Panc1 (cell line): ENCODE results near the gene TMEM242. TPM values are rescaled to one million over a fixed set of nuclear protein-coding genes. Genes with fewer than 3 reads are reported as not detected.

Experiments used
- ATAC-seq: fragments of 200-7000 bp; cut with Tn5 transposase; 2 replicates; pipeline ENCODE4 v1.9.1; 2020; ENCODE audit warnings: mild to moderate bottlenecking, moderate library complexity
- BruUV-seq: library from RNA; stranded (reverse); fragments of 400-500 nt; replicated peaks from 2 replicates; lab custom pipeline; 2021; lab: Mats Ljungman, UMichigan
- CTCF ChIA-PET: fragments of 300-600 bp; sonication (Branson Sonifier 250); formaldehyde crosslinking; loops from one replicate; lab custom pipeline; 2022; ENCODE audit warnings: antibody characterized with exemption; lab: Charles Lee
- POLR2A ChIA-PET: fragments of 300-600 bp; sonication (Branson Sonifier 250); formaldehyde crosslinking; loops from one replicate; lab custom pipeline; 2022; ENCODE audit warnings: antibody characterized with exemption; lab: Charles Lee
- DNase-seq: peaks from one replicate; pipeline ENCODE4 v3.0.0-alpha.2; 2010; ENCODE audit warnings: low read depth, low spot score
- H3K27ac ChIP-seq: 2 replicates; pipeline ENCODE4 v1.5.1; 2011; ENCODE audit warnings: mild to moderate bottlenecking, low read length, inconsistent platforms
- H3K27me3 ChIP-seq: fragments of 200-500 bp; sonication (Bioruptor generic); 2 replicates; pipeline ENCODE4 v1.6.0; 2014; ENCODE audit warnings: low read length, inconsistent platforms; ENCODE audit not compliant: control insufficient read depth, insufficient read depth
- H3K36me3 ChIP-seq: fragments of 200-500 bp; sonication (Bioruptor generic); 2 replicates; pipeline ENCODE4 v1.5.1; 2014; ENCODE audit warnings: inconsistent platforms, mild to moderate bottlenecking, low read length, moderate library complexity; ENCODE audit not compliant: control insufficient read depth, insufficient read depth
- H3K4me1 ChIP-seq: 2 replicates; pipeline ENCODE4 v1.5.1; 2011; ENCODE audit warnings: inconsistent platforms, mild to moderate bottlenecking, low read length, moderate library complexity; ENCODE audit not compliant: control insufficient read depth, insufficient read depth
- H3K4me3 ChIP-seq, 2 experiments: 2 replicates each; pipeline ENCODE4 v1.5.1; 2011 to 2012; ENCODE audit warnings: low read depth in 2 of 2, low read length in 2 of 2, mild to moderate bottlenecking in 2 of 2, inconsistent platforms in 1 of 2, moderate library complexity in 1 of 2
- H3K9me3 ChIP-seq: fragments of 200-500 bp; sonication (Bioruptor generic); 2 replicates; pipeline ENCODE4 v1.5.1; 2014; ENCODE audit warnings: low read depth, mild to moderate bottlenecking, inconsistent platforms, low read length, moderate library complexity; ENCODE audit not compliant: control insufficient read depth, insufficient read depth
- POLR2AphosphoS5 ChIP-seq: IDR thresholded peaks from 2 replicates; pipeline ENCODE4 v1.6.1; 2012; ENCODE audit warnings: mild to moderate bottlenecking, low read depth, low read length, moderate library complexity
- SIN3A ChIP-seq: IDR thresholded peaks from 2 replicates; pipeline ENCODE4 v1.6.1; 2012; ENCODE audit warnings: low read depth, mild to moderate bottlenecking, low read length, moderate library complexity, borderline replicate concordance; ENCODE audit not compliant: insufficient read depth
- TCF7L2 ChIP-seq: IDR thresholded peaks from 2 replicates; pipeline ENCODE4 v1.6.1; 2011; ENCODE audit warnings: mild to moderate bottlenecking, low read depth, low read length, inconsistent platforms
- in situ Hi-C: cut with HindIII; loops from 2 replicates; pipeline ENCODE4 v1.10.0; 2016; ENCODE audit warnings: low sequenced_read_pairs, low pct_unique_long_range_greater_than_20kb
- intact Hi-C: fragments of 100-400 bp; cut with micrococcal nuclease; formaldehyde crosslinking; loops from one replicate; pipeline ENCODE4 v1.10.0; 2022; ENCODE audit not compliant: unreplicated experiment
- total RNA-seq: library from RNA; stranded (reverse); gene quantifications from one replicate; pipeline ENCODE4 v1.2.1, GENCODE V29; 2021; ENCODE audit not compliant: unreplicated experiment
- TF ChIP-seq, protein P1 (sequence below): fragments of 450-650 bp; IDR thresholded peaks from 2 replicates; pipeline ENCODE4 v1.5.1; 2017; ENCODE audit warnings: mild to moderate bottlenecking
- TF ChIP-seq, protein P2 (sequence below), 2 experiments: IDR thresholded peaks; 2 replicates each; pipeline ENCODE4 v1.6.1; 2011 to 2012; ENCODE audit warnings: low read depth in 2 of 2, control low read depth in 1 of 2, low read length in 1 of 2, mild to moderate bottlenecking in 1 of 2, moderate library complexity in 1 of 2; ENCODE audit not compliant: insufficient read depth in 1 of 2

Gene TMEM242
- total RNA-seq, 1 experiment from 2014 or later, result 6.8 TPM

DNA sequence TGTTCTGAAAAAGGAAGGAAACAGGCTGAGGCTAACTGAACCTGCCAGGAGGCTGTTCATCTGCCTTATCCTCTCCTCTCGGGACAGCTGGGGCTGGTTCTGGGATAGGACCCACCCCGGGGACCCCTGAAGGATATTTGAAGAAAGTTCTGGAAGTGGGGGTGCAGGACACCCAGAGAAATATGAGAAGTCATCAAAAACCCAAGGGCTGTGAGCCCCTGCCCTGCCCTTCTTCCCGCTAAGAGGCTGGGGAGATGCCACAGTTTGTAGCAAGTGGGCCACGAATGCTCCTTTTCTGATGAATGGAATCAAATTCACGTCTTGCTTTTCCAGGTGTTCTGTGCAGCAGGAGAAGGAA, 37.9 kb downstream of the TMEM242 start:
- CTCF ChIA-PET, result no interaction called here

DNA sequence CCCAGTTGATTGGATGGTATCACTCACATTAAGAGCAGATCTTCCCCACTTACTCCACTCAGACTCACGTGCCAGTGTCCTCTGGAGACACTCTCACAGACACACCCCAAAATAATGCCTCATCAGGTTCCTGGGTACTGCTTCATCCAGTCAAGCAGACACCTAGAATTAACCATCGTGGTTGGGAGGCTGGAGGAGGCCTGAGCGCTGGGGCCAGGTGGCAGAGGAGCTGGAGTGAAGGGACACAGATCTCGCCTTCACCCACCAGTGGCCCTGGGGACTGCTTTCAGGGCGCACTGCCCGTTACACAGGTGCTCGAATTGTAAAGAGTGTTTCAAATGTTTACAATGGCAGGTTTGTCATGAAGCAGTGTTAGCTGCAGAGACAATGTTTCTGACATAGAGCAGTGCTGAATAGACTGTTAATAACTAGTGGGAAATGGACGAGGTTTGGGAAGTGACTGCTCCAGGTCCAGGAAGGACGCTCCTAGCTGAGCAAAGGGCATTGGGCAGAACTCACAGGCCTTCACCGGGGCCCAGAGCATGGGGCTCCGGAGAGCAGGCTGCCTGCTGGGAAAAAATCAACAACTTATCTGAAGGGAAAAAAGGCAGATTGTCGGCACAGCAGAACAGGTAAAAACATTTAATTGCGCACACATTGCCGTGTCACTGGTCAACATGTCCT, 38.4 kb downstream of the TMEM242 start:
- intact Hi-C loops (no loop called here), in situ Hi-C loops (no loop called here)
- POLR2A ChIA-PET, result no interaction called here
- TF ChIP-seq, protein P1, sequence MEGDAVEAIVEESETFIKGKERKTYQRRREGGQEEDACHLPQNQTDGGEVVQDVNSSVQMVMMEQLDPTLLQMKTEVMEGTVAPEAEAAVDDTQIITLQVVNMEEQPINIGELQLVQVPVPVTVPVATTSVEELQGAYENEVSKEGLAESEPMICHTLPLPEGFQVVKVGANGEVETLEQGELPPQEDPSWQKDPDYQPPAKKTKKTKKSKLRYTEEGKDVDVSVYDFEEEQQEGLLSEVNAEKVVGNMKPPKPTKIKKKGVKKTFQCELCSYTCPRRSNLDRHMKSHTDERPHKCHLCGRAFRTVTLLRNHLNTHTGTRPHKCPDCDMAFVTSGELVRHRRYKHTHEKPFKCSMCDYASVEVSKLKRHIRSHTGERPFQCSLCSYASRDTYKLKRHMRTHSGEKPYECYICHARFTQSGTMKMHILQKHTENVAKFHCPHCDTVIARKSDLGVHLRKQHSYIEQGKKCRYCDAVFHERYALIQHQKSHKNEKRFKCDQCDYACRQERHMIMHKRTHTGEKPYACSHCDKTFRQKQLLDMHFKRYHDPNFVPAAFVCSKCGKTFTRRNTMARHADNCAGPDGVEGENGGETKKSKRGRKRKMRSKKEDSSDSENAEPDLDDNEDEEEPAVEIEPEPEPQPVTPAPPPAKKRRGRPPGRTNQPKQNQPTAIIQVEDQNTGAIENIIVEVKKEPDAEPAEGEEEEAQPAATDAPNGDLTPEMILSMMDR, result no peak
- no peak for TF ChIP-seq SIN3A
- TF ChIP-seq POLR2AphosphoS5, result no peak
- TF ChIP-seq, protein P2, sequence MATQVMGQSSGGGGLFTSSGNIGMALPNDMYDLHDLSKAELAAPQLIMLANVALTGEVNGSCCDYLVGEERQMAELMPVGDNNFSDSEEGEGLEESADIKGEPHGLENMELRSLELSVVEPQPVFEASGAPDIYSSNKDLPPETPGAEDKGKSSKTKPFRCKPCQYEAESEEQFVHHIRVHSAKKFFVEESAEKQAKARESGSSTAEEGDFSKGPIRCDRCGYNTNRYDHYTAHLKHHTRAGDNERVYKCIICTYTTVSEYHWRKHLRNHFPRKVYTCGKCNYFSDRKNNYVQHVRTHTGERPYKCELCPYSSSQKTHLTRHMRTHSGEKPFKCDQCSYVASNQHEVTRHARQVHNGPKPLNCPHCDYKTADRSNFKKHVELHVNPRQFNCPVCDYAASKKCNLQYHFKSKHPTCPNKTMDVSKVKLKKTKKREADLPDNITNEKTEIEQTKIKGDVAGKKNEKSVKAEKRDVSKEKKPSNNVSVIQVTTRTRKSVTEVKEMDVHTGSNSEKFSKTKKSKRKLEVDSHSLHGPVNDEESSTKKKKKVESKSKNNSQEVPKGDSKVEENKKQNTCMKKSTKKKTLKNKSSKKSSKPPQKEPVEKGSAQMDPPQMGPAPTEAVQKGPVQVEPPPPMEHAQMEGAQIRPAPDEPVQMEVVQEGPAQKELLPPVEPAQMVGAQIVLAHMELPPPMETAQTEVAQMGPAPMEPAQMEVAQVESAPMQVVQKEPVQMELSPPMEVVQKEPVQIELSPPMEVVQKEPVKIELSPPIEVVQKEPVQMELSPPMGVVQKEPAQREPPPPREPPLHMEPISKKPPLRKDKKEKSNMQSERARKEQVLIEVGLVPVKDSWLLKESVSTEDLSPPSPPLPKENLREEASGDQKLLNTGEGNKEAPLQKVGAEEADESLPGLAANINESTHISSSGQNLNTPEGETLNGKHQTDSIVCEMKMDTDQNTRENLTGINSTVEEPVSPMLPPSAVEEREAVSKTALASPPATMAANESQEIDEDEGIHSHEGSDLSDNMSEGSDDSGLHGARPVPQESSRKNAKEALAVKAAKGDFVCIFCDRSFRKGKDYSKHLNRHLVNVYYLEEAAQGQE (IDR thresholded peaks at IDR 0.05; ENCODE audit: insufficient read depth in 1 of 2, low read depth in 2 of 2, low read length in 1 of 2), result no peak
- no peak for TF ChIP-seq TCF7L2
- DNase-seq (no peak), ATAC-seq (no peak)
- no peak overlapping the region for H3K27ac ChIP-seq
- no TSS peak for BruUV-seq
- H3K27me3 ChIP-seq, result no peaks in the 10 kb centered on the region
- no peak overlapping the region for H3K4me3 ChIP-seq
- H3K9me3 ChIP-seq, result no peaks in the 10 kb centered on the region
- no peaks in the 10 kb centered on the region for H3K36me3 ChIP-seq
- H3K4me1 ChIP-seq, result no peaks in the 10 kb centered on the region
- CTCF ChIA-PET, result no interaction called here

More for the DNA sequence above, 37.9 kb downstream of the TMEM242 start:
- Histone ChIP-seq H3K4me3 (no peak overlapping the region), H3K9me3 (no peaks in the 10 kb centered on the region), H3K36me3 (no peaks in the 10 kb centered on the region), H3K4me1 (no peaks in the 10 kb centered on the region), H3K27ac (no peak overlapping the region), H3K27me3 (no peaks in the 10 kb centered on the region)
- POLR2A ChIA-PET, result no interaction called here
- no TSS peak for BruUV-seq
- in situ Hi-C loops (no loop called here), intact Hi-C loops (no loop called here)
- DNase-seq, result no peak
- no peak for ATAC-seq
- TF ChIP-seq TCF7L2 (no peak), POLR2AphosphoS5 (no peak), SIN3A (no peak)
- TF ChIP-seq, protein P2 (IDR thresholded peaks at IDR 0.05; ENCODE audit: insufficient read depth in 1 of 2, low read depth in 2 of 2, low read length in 1 of 2), result no peak
- TF ChIP-seq, protein P1, result no peak
